Measurements from ENCODE around the gene FAH.

- TF ChIP-seq EZH2phosphoT487 (IDR thresholded peaks at IDR 0.05; ENCODE audit: insufficient read depth, low read depth) (no peak), EZH2 (IDR thresholded peaks at IDR 0.05; ENCODE audit: insufficient read depth, poor library complexity, severe bottlenecking) (no peak)
These were observed 39.2 kb downstream of the FAH start for GRCh38 chr15:80191897-80192595.
